Kidney epithelial cell (primary cell): ENCODE measurements around the gene PRTG. TPM values are rescaled to one million over a fixed set of nuclear protein-coding genes. Genes with fewer than 3 reads are reported as not detected.

Experiments used
- DNase-seq: peaks from one replicate; pipeline ENCODE4 v3.0.0-alpha.2; 2010; ENCODE audit warnings: low read depth
- H3K27me3 ChIP-seq: 2 replicates; pipeline ENCODE4 v1.6.0; 2011; ENCODE audit warnings: low read length; ENCODE audit not compliant: control insufficient read depth, insufficient read depth
- H3K36me3 ChIP-seq: 2 replicates; pipeline ENCODE4 v1.5.1; 2011; ENCODE audit warnings: low read length; ENCODE audit not compliant: control insufficient read depth, insufficient read depth
- H3K4me3 ChIP-seq: 2 replicates; pipeline ENCODE4 v1.5.1; 2011; ENCODE audit warnings: low read depth, mild to moderate bottlenecking, control low read depth, low read length
- total RNA-seq: library from RNA; depleted of rRNA; stranded (reverse); fragments of >200 nt; gene quantifications from 2 replicates; pipeline ENCODE4 v1.2.3, GENCODE V29; 2015
- TF ChIP-seq, protein P1 (sequence below): IDR thresholded peaks from 2 replicates; pipeline ENCODE4 v1.5.1; 2011; ENCODE audit warnings: mild to moderate bottlenecking, moderate library complexity, low read length, control low read depth, inconsistent platforms; ENCODE audit not compliant: insufficient read depth, poor library complexity, severe bottlenecking

Gene PRTG
- total RNA-seq, 1 donor from 2014 or later = 9.4 TPM

DNA sequence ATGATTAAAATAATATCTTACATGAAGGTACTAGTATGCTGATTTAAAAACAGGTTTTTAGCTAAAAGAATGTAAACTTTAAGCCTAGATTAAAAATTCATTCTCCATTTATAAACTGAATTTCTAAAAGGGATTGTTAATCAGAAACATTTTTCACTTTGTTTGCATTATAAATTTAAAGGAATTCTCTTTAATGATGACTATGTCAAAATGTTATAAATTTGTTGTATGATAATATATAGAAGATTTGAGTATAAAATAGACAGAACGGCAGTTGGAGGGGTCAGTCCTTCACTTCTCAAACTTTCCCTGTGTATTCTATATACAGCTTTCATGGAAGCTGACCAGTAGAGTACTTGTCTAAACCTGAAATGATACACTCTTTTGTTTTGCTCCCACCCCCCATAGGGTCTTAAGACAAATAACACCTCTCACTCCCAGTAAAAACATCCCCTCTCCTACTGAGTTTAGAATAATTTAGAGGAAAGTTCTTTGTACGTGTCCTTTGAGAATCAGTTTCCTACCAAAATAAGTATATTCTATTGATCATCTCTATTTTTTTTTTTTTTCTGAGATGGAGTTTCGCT is 90.0 kb downstream of the PRTG start:
- no peak for DNase-seq
- TF ChIP-seq, protein P1, sequence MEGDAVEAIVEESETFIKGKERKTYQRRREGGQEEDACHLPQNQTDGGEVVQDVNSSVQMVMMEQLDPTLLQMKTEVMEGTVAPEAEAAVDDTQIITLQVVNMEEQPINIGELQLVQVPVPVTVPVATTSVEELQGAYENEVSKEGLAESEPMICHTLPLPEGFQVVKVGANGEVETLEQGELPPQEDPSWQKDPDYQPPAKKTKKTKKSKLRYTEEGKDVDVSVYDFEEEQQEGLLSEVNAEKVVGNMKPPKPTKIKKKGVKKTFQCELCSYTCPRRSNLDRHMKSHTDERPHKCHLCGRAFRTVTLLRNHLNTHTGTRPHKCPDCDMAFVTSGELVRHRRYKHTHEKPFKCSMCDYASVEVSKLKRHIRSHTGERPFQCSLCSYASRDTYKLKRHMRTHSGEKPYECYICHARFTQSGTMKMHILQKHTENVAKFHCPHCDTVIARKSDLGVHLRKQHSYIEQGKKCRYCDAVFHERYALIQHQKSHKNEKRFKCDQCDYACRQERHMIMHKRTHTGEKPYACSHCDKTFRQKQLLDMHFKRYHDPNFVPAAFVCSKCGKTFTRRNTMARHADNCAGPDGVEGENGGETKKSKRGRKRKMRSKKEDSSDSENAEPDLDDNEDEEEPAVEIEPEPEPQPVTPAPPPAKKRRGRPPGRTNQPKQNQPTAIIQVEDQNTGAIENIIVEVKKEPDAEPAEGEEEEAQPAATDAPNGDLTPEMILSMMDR = no peak

GRCh38 chr15:55652359-55652758 is 90.6 kb downstream of the PRTG start:
- DNase-seq = no peak
- TF ChIP-seq, protein P1 = no peak
- Histone ChIP-seq H3K36me3 (no peaks in the 10 kb centered on the region), H3K27me3 (no peaks in the 10 kb centered on the region), H3K4me3 (no peak overlapping the region)

More for the DNA sequence above, 90.0 kb downstream of the PRTG start:
- Histone ChIP-seq H3K4me3 (no peak overlapping the region), H3K36me3 (no peaks in the 10 kb centered on the region), H3K27me3 (no peaks in the 10 kb centered on the region)

GRCh38 chr15:55649058-55649423 is 93.9 kb downstream of the PRTG start:
- no peaks in the 10 kb centered on the region for H3K36me3 ChIP-seq
- DNase-seq = no peak
- no peak overlapping the region for H3K4me3 ChIP-seq
- H3K27me3 ChIP-seq = no peaks in the 10 kb centered on the region
- TF ChIP-seq, protein P1 = no peak

- TF ChIP-seq, protein P1 = no peak
- no peak for DNase-seq
- H3K4me3 ChIP-seq = no peak overlapping the region
- H3K27me3 ChIP-seq = no peaks in the 10 kb centered on the region
- no peaks in the 10 kb centered on the region for H3K36me3 ChIP-seq
Measured at GRCh38 chr15:55638764-55639163, 104.2 kb downstream of the PRTG start.

DNA sequence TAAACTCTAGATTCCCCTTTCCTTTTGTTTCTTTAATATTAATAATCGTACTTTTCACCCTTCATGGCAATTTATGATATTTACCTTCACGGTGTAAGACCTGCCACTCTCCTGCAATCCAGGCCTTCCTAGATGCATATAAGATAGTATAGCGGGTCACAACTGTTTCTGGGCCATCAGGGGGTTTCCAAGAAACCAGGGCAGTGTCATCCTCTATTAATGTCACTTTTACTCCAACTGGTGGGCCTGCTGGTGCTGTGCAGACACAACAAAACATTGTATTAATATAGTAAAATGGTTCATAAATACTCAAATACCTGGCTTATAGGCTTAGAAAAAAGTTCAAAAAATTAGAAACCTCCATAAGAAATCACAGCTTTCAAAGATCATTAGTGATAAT is 105.9 kb downstream of the PRTG start:
- no peak for DNase-seq
- no peak overlapping the region for H3K4me3 ChIP-seq
- no peaks in the 10 kb centered on the region for H3K27me3 ChIP-seq
- TF ChIP-seq, protein P1 = no peak
- no peaks in the 10 kb centered on the region for H3K36me3 ChIP-seq

DNA sequence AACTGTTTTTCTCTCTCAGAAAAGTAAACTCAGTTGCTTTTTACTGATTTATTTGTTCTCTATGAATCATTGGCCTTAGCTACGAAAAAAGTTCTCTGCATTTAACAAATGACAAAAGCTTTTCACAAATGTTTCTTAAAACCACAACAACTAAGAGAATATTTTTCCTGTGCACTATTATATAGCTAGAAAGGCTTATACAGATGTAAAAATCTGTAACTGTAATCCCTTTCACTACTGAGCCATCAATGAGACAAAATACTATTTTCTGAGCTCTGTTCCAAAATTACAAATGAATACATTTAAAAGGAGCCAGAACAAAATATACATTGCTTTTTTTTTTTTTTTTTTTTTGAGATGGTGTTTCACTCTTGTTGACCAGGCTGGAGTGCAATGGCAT is 109.2 kb downstream of the PRTG start:
- DNase-seq = no peak
- Histone ChIP-seq H3K4me3 (no peak overlapping the region), H3K27me3 (no peaks in the 10 kb centered on the region), H3K36me3 (no peaks in the 10 kb centered on the region)
- TF ChIP-seq, protein P1 = no peak
